HG03064 (cell line): ENCODE data around the gene FMN2.

Experiments
- ATAC-seq: cut with Tn5 transposase; IDR thresholded peaks from one replicate; pipeline ENCODE4 v1.9.1; 2021; ENCODE audit warnings: low read depth; ENCODE audit not compliant: unreplicated experiment

Gene FMN2

GRCh38 chr1:240192851-240193250, 101.2 kb downstream of the FMN2 start:
- ATAC-seq, result no peak

GRCh38 chr1:240193679-240194078, 102.0 kb downstream of the FMN2 start:
- ATAC-seq, result no peak

GRCh38 chr1:240194120-240194519, 102.4 kb downstream of the FMN2 start:
- ATAC-seq, result no peak

- no peak for ATAC-seq
Measured at GRCh38 chr1:240198376-240198775, 106.7 kb downstream of the FMN2 start.

GRCh38 chr1:240199758-240200645, 108.3 kb downstream of the FMN2 start:
- ATAC-seq, result no peak

- ATAC-seq, result no peak
Measured at GRCh38 chr1:240201931-240202330, 110.2 kb downstream of the FMN2 start.

GRCh38 chr1:240207073-240207709, 115.5 kb downstream of the FMN2 start:
- no peak for ATAC-seq

GRCh38 chr1:240210026-240210425, 118.3 kb downstream of the FMN2 start:
- ATAC-seq, result no peak

- ATAC-seq, result no peak
Measured at GRCh38 chr1:240212556-240212955, 120.9 kb downstream of the FMN2 start.

- no peak for ATAC-seq
Measured at GRCh38 chr1:240217403-240217802, 125.7 kb downstream of the FMN2 start.

GRCh38 chr1:240219104-240219503, 127.4 kb downstream of the FMN2 start:
- no peak for ATAC-seq

- no peak for ATAC-seq
Measured at GRCh38 chr1:240226102-240226501, 134.4 kb downstream of the FMN2 start.

- ATAC-seq, result no peak
Measured at GRCh38 chr1:240230816-240231215, 139.1 kb downstream of the FMN2 start.

- no peak for ATAC-seq
Measured at GRCh38 chr1:240232530-240232929, 140.8 kb downstream of the FMN2 start.

- no peak for ATAC-seq
Measured at GRCh38 chr1:240234485-240235210, 143.0 kb downstream of the FMN2 start.

GRCh38 chr1:240235521-240236288, 144.0 kb downstream of the FMN2 start:
- no peak for ATAC-seq

- no peak for ATAC-seq
Measured at GRCh38 chr1:240237305-240237721, 145.6 kb downstream of the FMN2 start.

GRCh38 chr1:240239309-240239708, 147.6 kb downstream of the FMN2 start:
- no peak for ATAC-seq

GRCh38 chr1:240241278-240241677, 149.6 kb downstream of the FMN2 start:
- no peak for ATAC-seq

- ATAC-seq, result no peak
Measured at GRCh38 chr1:240242601-240243144, 151.0 kb downstream of the FMN2 start.
